Stimulated activated CD4-positive, alpha-beta T cell treated with anti-CD3 and anti-CD28 coated beads, TNF-alpha, amount 100 ng/mL, for 4 hours (primary cell): ENCODE data around the gene TTF2.
A peak's percentile ranks its signal among the peaks of the same experiment; 100 is the strongest.
"Not testable (repeated sequence)": the region's sequence is repeated elsewhere in the genome, so short reads cannot be mapped to it uniquely, and the experiment has no call there.

Source experiments
- DNase-seq, 3 experiments: peaks; one replicate each; pipeline ENCODE4 v3.0.0-alpha.2; 2020; ENCODE audit warnings: low read depth in 3 of 3

TTF2 gene

DNA sequence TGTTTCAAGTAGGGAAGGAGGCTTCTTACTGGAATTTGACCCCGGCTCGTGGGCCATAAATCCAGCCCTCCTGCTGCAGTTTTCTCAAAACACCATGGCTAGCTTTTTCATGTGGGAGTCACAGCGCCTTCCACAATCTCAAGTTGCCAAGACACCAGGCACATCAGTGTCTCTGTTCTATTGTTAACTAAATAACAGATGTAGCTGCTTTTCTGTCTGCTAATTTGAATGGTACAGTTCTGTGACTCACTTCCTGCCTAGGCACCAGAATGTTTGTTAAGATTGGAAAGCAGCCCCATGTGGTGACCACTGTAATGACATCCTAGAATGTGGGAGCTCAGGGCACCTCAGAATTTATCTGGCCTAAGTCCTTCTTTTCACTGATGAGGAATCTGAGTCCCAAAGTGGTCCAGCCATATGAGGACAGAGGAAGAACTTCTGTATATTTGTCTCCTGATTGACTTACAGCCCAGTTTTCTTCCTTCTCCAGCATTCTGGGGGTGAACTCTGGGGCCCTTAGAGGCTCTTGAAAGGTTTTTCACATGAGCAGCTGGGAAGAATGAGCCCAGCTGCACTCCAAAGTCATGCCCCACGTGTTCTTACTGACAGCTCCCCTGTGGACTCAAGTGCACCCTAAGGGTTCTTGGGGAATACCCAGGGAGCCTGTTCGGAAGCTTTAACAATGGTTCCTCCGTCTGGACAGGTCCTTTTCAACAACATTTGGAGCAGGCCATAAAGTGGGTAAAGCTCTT, 33.9 kb downstream of the TTF2 start:
- DNase-seq = peak in 1 of 3 experiments; percentile 6

DNA sequence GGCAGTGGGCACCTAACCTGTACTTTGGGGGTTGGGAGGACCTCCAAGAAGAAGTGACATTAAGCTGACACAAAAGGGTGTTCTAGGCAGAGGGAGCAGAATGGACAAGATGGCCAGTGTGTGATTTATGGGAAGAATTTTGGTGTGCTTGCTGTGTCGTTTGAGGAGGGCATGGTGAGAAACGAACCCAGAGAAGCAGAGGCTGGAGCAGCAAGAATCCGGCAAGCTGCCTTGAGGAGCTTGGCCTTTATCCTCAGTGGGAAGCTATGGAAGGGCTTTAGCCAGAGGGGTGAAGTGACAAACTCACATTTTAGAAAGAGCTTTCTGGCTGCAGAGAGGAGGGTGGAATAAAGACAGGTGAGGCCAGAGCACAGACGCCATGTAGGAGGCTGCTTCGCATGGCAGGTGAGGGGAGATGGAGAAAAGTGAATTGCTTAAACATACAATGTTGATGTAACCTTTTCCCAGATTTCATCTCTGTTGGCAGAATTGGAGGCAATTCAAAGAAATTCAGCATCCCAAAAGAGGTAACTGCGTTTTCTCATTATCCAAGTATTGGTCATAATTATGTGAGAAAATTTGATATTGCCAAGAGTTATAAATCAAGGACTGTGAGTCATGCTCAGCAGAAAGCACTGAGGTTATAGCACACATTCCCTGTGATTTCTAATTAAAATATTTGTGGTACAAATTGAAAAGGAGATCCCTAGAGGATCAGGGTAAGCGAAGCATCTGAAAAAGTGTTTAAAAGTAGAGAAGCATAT, 34.9 kb downstream of the TTF2 start:
- no peak for DNase-seq

- DNase-seq = no peak
Observed at GRCh38 chr1:117096951-117097408, 36.9 kb downstream of the TTF2 start.

GRCh38 chr1:117097443-117097842, 37.3 kb downstream of the TTF2 start:
- DNase-seq = no peak

GRCh38 chr1:117098287-117098890, 38.3 kb downstream of the TTF2 start:
- no peak for DNase-seq

DNA sequence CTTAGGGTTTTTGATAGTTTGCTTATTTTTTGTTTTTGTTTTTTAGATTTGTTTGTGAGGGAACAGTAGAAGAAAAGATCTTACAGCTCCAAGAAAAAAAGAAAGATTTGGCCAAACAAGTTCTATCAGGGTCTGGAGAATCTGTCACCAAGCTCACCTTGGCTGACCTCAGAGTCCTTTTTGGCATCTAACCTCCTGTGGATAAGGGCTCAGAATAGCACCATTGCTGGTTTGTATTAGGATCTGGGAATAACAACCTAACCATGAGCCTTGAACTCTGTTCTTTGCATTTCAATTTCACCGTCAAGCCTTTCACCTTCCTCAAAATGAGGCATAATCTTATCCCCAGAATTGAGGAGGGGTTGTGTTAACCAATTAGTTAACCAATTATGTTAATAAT, 41.2 kb downstream of the TTF2 start:
- no peak for DNase-seq

- not testable (repeated sequence) for DNase-seq
Observed at GRCh38 chr1:117101858-117102257, 41.7 kb downstream of the TTF2 start.

- no peak for DNase-seq
Observed at GRCh38 chr1:117104986-117105385, 44.9 kb downstream of the TTF2 start.

GRCh38 chr1:117105722-117106121, 45.6 kb downstream of the TTF2 start:
- no peak for DNase-seq

- DNase-seq = peak in 1 of 3 experiments; percentile 5
Observed at GRCh38 chr1:117106478-117106877, 46.4 kb downstream of the TTF2 start.

GRCh38 chr1:117107364-117107763, 47.2 kb downstream of the TTF2 start:
- no peak for DNase-seq

GRCh38 chr1:117110774-117111173, 50.6 kb downstream of the TTF2 start:
- DNase-seq = no peak

DNA sequence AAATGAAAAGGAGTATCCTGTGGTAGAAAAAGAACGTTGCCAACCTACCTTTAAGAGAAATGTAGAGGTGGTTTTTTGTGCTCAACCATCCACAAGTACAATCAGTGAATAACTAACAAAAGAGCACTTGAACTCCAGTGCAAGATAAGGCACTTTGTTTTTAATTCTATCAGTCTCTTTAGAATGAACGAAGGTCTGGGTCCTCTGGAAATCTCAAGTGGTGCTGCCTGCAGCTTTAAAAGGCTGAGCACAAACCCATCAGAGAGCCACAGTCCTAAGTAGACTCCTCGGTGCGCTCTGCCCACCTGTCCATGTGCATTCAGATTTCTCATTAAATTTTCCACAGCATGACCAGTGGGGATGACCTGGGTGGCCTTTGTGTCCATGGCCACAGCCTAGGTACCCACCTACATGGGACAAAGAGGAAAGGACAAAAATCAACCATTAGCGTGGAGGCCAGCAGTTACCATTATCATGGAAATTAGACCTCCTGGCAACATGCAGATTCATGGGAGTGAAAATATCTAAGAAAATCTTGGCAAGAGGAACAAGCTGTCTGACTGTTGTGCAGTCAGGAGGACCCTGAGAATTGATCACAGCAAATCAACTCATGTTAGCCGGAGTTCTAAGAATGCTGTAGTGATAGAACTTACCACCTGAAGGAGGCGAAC, 52.1 kb downstream of the TTF2 start:
- DNase-seq = no peak

GRCh38 chr1:117113199-117113598, 53.1 kb downstream of the TTF2 start:
- DNase-seq = no peak

GRCh38 chr1:117114877-117115276, 54.8 kb downstream of the TTF2 start:
- no peak for DNase-seq

- no peak for DNase-seq
Observed at GRCh38 chr1:117116090-117116783, 56.1 kb downstream of the TTF2 start.

DNA sequence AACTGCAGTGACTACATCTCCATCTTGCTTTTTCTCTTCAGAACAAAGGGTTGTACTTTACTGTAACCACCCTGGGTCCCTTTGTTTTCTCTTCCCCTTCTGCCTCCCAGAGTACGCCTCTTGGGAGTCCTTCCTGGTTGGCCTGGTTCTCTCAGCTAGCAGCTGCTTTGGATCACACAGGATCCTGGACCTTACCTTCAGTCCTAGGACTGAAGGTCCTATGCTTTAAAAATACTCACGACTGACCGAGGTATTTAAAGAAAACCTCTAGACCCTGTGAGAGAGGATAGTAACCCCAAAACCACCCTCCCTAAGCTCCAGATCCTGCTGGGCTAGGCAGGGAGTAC, 56.6 kb downstream of the TTF2 start:
- no peak for DNase-seq

- no peak for DNase-seq
Observed at GRCh38 chr1:117117697-117118096, 57.6 kb downstream of the TTF2 start.

GRCh38 chr1:117118137-117118536, 58.0 kb downstream of the TTF2 start:
- no peak for DNase-seq

DNA sequence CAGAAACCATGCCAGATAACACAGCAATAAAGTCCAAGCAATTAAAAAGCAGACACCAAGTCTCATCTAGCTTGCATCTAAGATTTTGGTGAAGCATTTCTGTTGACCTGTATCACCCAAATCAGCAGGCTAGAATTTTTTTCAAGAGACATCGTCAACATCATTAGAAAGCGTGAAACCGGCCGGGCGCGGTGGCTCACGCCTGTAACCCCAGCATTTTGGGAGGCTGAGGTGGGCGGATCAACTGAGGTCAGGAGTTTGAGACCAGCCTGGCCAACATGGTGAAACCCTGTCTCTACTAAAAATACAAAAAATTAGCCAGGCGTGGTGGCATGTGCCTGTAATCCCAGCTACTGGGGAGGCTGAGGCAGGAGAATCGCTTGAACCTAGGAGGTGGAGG, 59.0 kb downstream of the TTF2 start:
- DNase-seq = not testable (repeated sequence)

GRCh38 chr1:117120774-117121588, 60.9 kb downstream of the TTF2 start:
- no peak for DNase-seq
